OCI-LY7 (cell line): ENCODE results near the gene MDFIC. TPM values are rescaled to one million over a fixed set of nuclear protein-coding genes. Genes with fewer than 3 reads are reported as not detected.

Source experiments
- BruUV-seq: library from RNA; stranded (reverse); fragments of 400-500 nt; replicated peaks from 2 replicates; lab custom pipeline; 2021; lab: Mats Ljungman, UMichigan
- CTCF ChIA-PET: fragments of 300-600 bp; sonication (Branson Sonifier 250); formaldehyde crosslinking; loops from one replicate; lab custom pipeline; 2022; ENCODE audit warnings: antibody characterized with exemption; ENCODE audit not compliant: unreplicated experiment; lab: Charles Lee
- POLR2A ChIA-PET: fragments of 300-600 bp; sonication (Branson Sonifier 250); formaldehyde crosslinking; loops from one replicate; lab custom pipeline; 2022; ENCODE audit warnings: antibody characterized with exemption; lab: Charles Lee
- DNase-seq: peaks from one replicate; pipeline ENCODE4 v3.0.0-alpha.2; 2015; ENCODE audit warnings: low spot score
- H2AFZ ChIP-seq: fragments of 200-600 bp; sonication (generic), shearing (Covaris generic); 2 replicates; pipeline ENCODE4 v1.6.1; 2014; ENCODE audit warnings: mild to moderate bottlenecking, antibody characterized with exemption, low read length, moderate library complexity
- H3K27ac ChIP-seq: fragments of 200-600 bp; sonication (generic); 2 replicates; pipeline ENCODE4 v1.5.1; 2014; ENCODE audit warnings: mixed run types, low read depth, mild to moderate bottlenecking, moderate library complexity, low read length, inconsistent platforms; ENCODE audit not compliant: poor library complexity, severe bottlenecking
- H3K36me3 ChIP-seq: fragments of 200-600 bp; sonication (generic); 2 replicates; pipeline ENCODE4 v1.6.1; 2014; ENCODE audit warnings: mild to moderate bottlenecking, antibody characterized with exemption, low read length, moderate library complexity, mixed read lengths; ENCODE audit not compliant: insufficient read depth
- H3K4me1 ChIP-seq: fragments of 200-600 bp; sonication (generic); 2 replicates; pipeline ENCODE4 v1.5.1; 2014; ENCODE audit warnings: mild to moderate bottlenecking, low read length; ENCODE audit not compliant: insufficient read depth, poor library complexity, severe bottlenecking
- H3K4me2 ChIP-seq: fragments of 200-600 bp; sonication (generic); 2 replicates; pipeline ENCODE4 v1.6.1; 2014; ENCODE audit warnings: mild to moderate bottlenecking, low read length
- H3K4me3 ChIP-seq: fragments of 200-600 bp; sonication (generic); 2 replicates; pipeline ENCODE4 v1.5.1; 2014; ENCODE audit warnings: mild to moderate bottlenecking, low read depth, low read length; ENCODE audit not compliant: poor library complexity, severe bottlenecking
- H3K79me2 ChIP-seq: fragments of 200-600 bp; sonication (generic); 2 replicates; pipeline ENCODE4 v1.6.1; 2016; ENCODE audit warnings: low read depth, mild to moderate bottlenecking, low read length, moderate library complexity, mixed read lengths; ENCODE audit not compliant: insufficient read depth
- H3K9me2 ChIP-seq: fragments of 200-600 bp; sonication (generic); 2 replicates; pipeline ENCODE4 v1.6.1; 2016; ENCODE audit warnings: mild to moderate bottlenecking, low read length, mixed read lengths; ENCODE audit not compliant: insufficient read depth
- H3K9me3 ChIP-seq: fragments of 200-600 bp; sonication (generic); 2 replicates; pipeline ENCODE4 v1.6.1; 2014; ENCODE audit warnings: mild to moderate bottlenecking, mixed run types, low read length, mixed read lengths
- H4K20me1 ChIP-seq: fragments of 200-600 bp; sonication (generic); 2 replicates; pipeline ENCODE4 v1.6.1; 2014; ENCODE audit warnings: mild to moderate bottlenecking, antibody characterized with exemption, low read length, moderate library complexity, mixed read lengths; ENCODE audit not compliant: insufficient read depth
- EZH2phosphoT487 ChIP-seq: fragments of 200-600 bp; sonication (generic); IDR thresholded peaks from 2 replicates; pipeline ENCODE4 v1.6.1; 2018; ENCODE audit warnings: low read depth, borderline replicate concordance, mild to moderate bottlenecking, mixed run types, antibody characterized with exemption, low read length, moderate library complexity, mixed read lengths
- intact Hi-C: fragments of 100-400 bp; cut with micrococcal nuclease; formaldehyde crosslinking; loops from one replicate; pipeline ENCODE4 v1.10.0; 2022; ENCODE audit not compliant: unreplicated experiment
- total RNA-seq, 2 experiments: library from RNA; depleted of rRNA in 1 of 2; stranded (reverse); fragments of >200 nt in 1 of 2; shearing (Covaris generic) in 1 of 2; gene quantifications; 2 replicates each; pipeline ENCODE4 v1.2.3, GENCODE V29; 2014 to 2022
- TF ChIP-seq, protein P1 (sequence below): fragments of 200-600 bp; sonication (generic); conservative IDR thresholded peaks from 2 replicates; pipeline ENCODE4 v1.5.1; 2014; ENCODE audit warnings: mild to moderate bottlenecking, antibody characterized with exemption, low read length, moderate library complexity, mixed read lengths

The MDFIC gene
- total RNA-seq, 2 experiments from 2014 or later: not detected

DNA sequence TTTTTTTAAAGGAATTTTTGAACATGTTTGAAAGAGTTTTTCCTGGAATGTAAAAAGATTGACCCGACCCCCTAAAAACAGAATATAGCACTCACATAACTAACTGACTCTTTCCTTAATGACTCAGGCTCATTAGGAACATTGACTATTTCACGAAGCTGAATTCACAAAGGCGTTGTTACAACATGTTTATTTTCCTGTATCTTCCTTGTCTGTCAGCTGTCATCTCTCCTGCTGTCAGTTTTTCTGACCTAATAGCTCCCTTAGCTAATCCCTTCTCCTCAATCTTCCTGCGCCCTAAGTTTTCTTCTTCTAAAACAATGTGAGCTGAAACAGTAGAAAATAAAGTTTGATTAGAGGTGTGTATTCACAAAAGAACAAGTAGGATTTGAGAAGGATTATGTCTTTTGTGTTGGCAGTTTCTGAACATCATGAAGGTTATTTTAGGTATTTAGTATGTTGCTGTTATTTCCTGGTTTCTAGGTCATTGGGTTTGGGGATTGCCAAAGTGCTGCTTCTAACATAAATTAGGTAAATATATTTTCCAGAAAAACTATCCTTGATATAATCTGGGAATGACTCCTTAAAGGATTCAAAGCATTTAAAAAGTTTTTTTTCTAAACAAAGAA lies 4.6 kb upstream of the MDFIC start:
- ChIA-PET POLR2A (no interaction called here), CTCF (no interaction called here)
- H3K4me3 ChIP-seq: no peak overlapping the region
- H2AFZ ChIP-seq: no peak overlapping the region
- no TSS peak for BruUV-seq
- no peak overlapping the region for H3K4me2 ChIP-seq
- intact Hi-C loops: no loop called here
- H3K9me3 ChIP-seq: no peaks in the 10 kb centered on the region
- H4K20me1 ChIP-seq: no peaks in the 10 kb centered on the region
- no peaks in the 10 kb centered on the region for H3K79me2 ChIP-seq
- H3K9me2 ChIP-seq: no peaks in the 10 kb centered on the region
- no peaks in the 10 kb centered on the region for H3K36me3 ChIP-seq
- TF ChIP-seq, protein P1, sequence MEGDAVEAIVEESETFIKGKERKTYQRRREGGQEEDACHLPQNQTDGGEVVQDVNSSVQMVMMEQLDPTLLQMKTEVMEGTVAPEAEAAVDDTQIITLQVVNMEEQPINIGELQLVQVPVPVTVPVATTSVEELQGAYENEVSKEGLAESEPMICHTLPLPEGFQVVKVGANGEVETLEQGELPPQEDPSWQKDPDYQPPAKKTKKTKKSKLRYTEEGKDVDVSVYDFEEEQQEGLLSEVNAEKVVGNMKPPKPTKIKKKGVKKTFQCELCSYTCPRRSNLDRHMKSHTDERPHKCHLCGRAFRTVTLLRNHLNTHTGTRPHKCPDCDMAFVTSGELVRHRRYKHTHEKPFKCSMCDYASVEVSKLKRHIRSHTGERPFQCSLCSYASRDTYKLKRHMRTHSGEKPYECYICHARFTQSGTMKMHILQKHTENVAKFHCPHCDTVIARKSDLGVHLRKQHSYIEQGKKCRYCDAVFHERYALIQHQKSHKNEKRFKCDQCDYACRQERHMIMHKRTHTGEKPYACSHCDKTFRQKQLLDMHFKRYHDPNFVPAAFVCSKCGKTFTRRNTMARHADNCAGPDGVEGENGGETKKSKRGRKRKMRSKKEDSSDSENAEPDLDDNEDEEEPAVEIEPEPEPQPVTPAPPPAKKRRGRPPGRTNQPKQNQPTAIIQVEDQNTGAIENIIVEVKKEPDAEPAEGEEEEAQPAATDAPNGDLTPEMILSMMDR: no peak
- H3K4me1 ChIP-seq: no peaks in the 10 kb centered on the region
- no peak for DNase-seq
- no peak overlapping the region for H3K27ac ChIP-seq

DNA sequence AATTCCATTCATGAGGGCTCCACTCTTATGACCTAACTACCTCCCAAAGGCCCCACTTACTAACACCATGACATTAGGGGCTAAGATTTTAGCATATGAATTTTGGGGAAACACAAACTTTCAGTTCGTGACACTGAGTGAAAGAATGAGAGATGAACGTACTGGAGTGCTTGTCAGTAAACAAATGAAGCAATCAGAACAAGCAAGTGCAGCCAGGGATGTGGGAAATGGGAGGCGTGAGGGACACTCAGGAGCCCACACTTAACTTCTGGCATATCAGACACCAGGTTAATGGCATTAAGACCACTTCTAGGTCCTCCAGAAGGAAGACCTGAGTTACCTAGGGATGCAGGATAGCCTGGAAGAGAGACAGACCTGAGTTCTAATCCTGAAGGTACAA lies 2.3 kb upstream of the MDFIC start:
- no peak overlapping the region for H3K27ac ChIP-seq
- no TSS peak for BruUV-seq
- CTCF ChIA-PET: no interaction called here
- H3K79me2 ChIP-seq: no peaks in the 10 kb centered on the region
- no peaks in the 10 kb centered on the region for H3K9me3 ChIP-seq
- no peaks in the 10 kb centered on the region for H3K4me1 ChIP-seq
- H3K4me2 ChIP-seq: no peak overlapping the region
- TF ChIP-seq, protein P1: no peak
- no peak for TF ChIP-seq EZH2phosphoT487
- H4K20me1 ChIP-seq: no peaks in the 10 kb centered on the region
- H3K9me2 ChIP-seq: no peaks in the 10 kb centered on the region
- intact Hi-C loops: no loop called here
- H2AFZ ChIP-seq: no peak overlapping the region
- DNase-seq: no peak
- H3K4me3 ChIP-seq: no peak overlapping the region
- no peaks in the 10 kb centered on the region for H3K36me3 ChIP-seq
- POLR2A ChIA-PET: interaction anchor here (0.5 kb wide), 1 partner anchor 105 kb away, joined by 5 read pairs; no protein-coding TSS in a partner anchor

DNA sequence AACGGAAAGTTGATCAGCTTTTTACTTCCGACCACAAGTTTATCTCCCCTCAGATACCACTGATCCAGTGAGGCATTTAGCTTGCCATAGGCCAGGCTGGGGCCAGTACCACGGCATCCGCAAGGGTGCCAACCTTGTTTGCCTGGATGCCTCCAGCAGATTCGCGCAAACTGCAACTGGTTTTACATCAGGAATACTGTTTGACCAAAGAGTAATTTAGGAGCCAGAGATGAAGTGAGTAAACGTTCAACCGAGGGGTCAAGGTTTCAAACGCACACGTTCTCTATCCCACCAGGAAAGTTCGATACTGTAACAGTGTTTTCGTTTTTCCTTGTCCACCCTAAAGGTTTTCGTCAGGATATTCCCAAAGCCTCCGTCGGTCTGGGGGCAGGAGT lies 266 bp upstream of the MDFIC start:
- Histone ChIP-seq H3K4me2 (no peak overlapping the region), H4K20me1 (no peaks in the 10 kb centered on the region), H3K4me1 (no peaks in the 10 kb centered on the region), H3K9me3 (no peaks in the 10 kb centered on the region), H3K4me3 (no peak overlapping the region), H3K9me2 (no peaks in the 10 kb centered on the region), H3K27ac (no peak overlapping the region), H2AFZ (no peak overlapping the region), H3K79me2 (no peaks in the 10 kb centered on the region), H3K36me3 (no peaks in the 10 kb centered on the region)
- ChIA-PET POLR2A (no interaction called here), CTCF (no interaction called here)
- TF ChIP-seq EZH2phosphoT487: no peak
- TF ChIP-seq, protein P1: no peak
- intact Hi-C loops: no loop called here
- no TSS peak for BruUV-seq
- DNase-seq: no peak
